Measurements from ENCODE around the gene FOXL2. TPM values are rescaled to one million over a fixed set of nuclear protein-coding genes. Genes with fewer than 3 reads are reported as not detected.

Gene FOXL2
- total RNA-seq, 1 experiment from 2014 or later, result not detected

DNA sequence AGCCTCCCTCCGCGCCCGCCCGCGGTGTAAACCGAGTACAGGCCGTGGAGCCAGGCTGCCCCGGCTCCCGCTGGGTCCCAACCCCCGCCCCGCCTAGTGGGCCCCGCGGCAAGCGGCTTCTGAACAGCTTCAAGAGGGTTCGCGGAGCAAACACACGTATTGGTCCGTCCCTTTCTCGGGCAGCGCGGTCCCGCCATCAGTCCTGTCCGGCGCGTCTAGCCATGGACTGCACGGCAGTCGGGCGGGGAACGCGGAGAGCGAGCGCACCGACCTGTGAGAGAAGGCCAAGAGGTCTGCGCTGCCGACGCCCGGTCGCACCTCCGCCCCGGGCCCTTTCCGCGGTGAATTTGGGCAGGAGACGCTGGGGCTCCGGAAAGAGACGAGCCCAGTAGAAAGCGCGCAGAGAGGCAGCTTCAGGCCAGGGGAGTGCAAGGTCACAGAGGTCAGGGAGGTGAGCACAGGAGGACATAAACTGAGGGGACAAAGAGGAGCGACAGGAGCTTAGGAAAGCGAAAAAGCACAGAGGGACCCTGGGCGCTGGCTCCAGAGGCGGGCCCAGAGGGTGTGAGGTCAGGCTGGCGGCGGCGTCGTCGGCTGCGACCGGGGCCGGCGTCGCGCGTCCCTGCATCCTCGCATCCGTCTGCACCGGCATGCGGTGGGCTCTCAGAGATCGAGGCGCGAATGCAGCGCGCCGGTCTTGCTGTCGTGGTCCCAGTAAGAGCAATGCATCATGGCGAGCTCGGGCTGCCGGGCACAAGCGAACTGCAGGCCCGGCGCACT lies 1.8 kb downstream of the FOXL2 start:
- intact Hi-C loops (cut with micrococcal nuclease; ENCODE audit: unreplicated experiment), result loop anchor here (5.0 kb wide), 2 partner anchors 167 to 397 kb away; partner anchors contain the start of gene MRPS22
- Histone ChIP-seq H3K9me3 (ENCODE audit: insufficient read depth, low read depth) (no peaks in the 10 kb centered on the region), H3K27me3 (ENCODE audit: insufficient read depth, low read depth) (0 out of 2 replicates have a peak, but pooled peaks cover 6% of the 10 kb centered on the region), H3K36me3 (ENCODE audit: low read depth) (no peaks in the 10 kb centered on the region), H3K79me2 (ENCODE audit: low read depth) (no peaks in the 10 kb centered on the region), H3K4me2 (no peak overlapping the region), H3K27ac (no peak overlapping the region), H3K4me3 (no peak overlapping the region), H3K9me2 (ENCODE audit: insufficient read depth) (no peaks in the 10 kb centered on the region), H3K4me1 (replicated peaks; ENCODE audit: insufficient read depth) (no peaks in the 10 kb centered on the region), H4K20me1 (ENCODE audit: insufficient read depth) (no peaks in the 10 kb centered on the region), H2AFZ (no peak overlapping the region), H3F3A (ENCODE audit: insufficient read depth, low read depth) (no peaks in the 10 kb centered on the region)
- BruUV-seq (replicated peaks), result no TSS peak
- ChIA-PET POLR2A (ENCODE audit: unreplicated experiment) (no interaction called here), CTCF (no interaction called here)
- TF ChIP-seq EZH2 (IDR thresholded peaks at IDR 0.05; ENCODE audit: low read depth), result no peak
- TF ChIP-seq CTCF (conservative IDR thresholded peaks at IDR 0.05), result no peak
- no peak for DNase-seq

- no peaks in the 10 kb centered on the region for H3K9me3 ChIP-seq (ENCODE audit: insufficient read depth, low read depth)
- no peak overlapping the region for H2AFZ ChIP-seq
- no peaks in the 10 kb centered on the region for H3K4me1 ChIP-seq (replicated peaks; ENCODE audit: insufficient read depth)
- H3K36me3 ChIP-seq (ENCODE audit: low read depth), result no peaks in the 10 kb centered on the region
- intact Hi-C loops (cut with micrococcal nuclease; ENCODE audit: unreplicated experiment), result loop anchor here (5.0 kb wide), 2 partner anchors 168 to 398 kb away; partner anchors contain the start of gene MRPS22
- 0 out of 2 replicates have a peak, but pooled peaks cover 6% of the 10 kb centered on the region for H3K27me3 ChIP-seq (ENCODE audit: insufficient read depth, low read depth)
- no peaks in the 10 kb centered on the region for H3F3A ChIP-seq (ENCODE audit: insufficient read depth, low read depth)
- no peak for TF ChIP-seq EZH2 (IDR thresholded peaks at IDR 0.05; ENCODE audit: low read depth)
- no peak for TF ChIP-seq CTCF (conservative IDR thresholded peaks at IDR 0.05)
- H4K20me1 ChIP-seq (ENCODE audit: insufficient read depth), result no peaks in the 10 kb centered on the region
- H3K4me3 ChIP-seq, result no peak overlapping the region
- H3K9me2 ChIP-seq (ENCODE audit: insufficient read depth), result no peaks in the 10 kb centered on the region
- DNase-seq, result no peak
- ChIA-PET CTCF (no interaction called here), POLR2A (ENCODE audit: unreplicated experiment) (no interaction called here)
- no peak overlapping the region for H3K4me2 ChIP-seq
- H3K27ac ChIP-seq, result no peak overlapping the region
- BruUV-seq (replicated peaks), result no TSS peak
- H3K79me2 ChIP-seq (ENCODE audit: low read depth), result no peaks in the 10 kb centered on the region
Measured at GRCh38 chr3:138944654-138944928, 2.3 kb downstream of the FOXL2 start.

- Histone ChIP-seq H3F3A (ENCODE audit: insufficient read depth, low read depth) (no peaks in the 10 kb centered on the region), H3K9me3 (ENCODE audit: insufficient read depth, low read depth) (no peaks in the 10 kb centered on the region), H3K79me2 (ENCODE audit: low read depth) (no peaks in the 10 kb centered on the region), H3K9me2 (ENCODE audit: insufficient read depth) (no peaks in the 10 kb centered on the region), H3K36me3 (ENCODE audit: low read depth) (no peaks in the 10 kb centered on the region), H4K20me1 (ENCODE audit: insufficient read depth) (no peaks in the 10 kb centered on the region), H3K4me2 (no peak overlapping the region), H3K4me3 (no peak overlapping the region), H3K4me1 (replicated peaks; ENCODE audit: insufficient read depth) (no peaks in the 10 kb centered on the region), H3K27ac (no peak overlapping the region), H3K27me3 (ENCODE audit: insufficient read depth, low read depth) (0 out of 2 replicates have a peak, but pooled peaks cover 6% of the 10 kb centered on the region), H2AFZ (no peak overlapping the region)
- ChIA-PET POLR2A (ENCODE audit: unreplicated experiment) (no interaction called here), CTCF (no interaction called here)
- TF ChIP-seq CTCF (conservative IDR thresholded peaks at IDR 0.05), result no peak
- no peak for TF ChIP-seq EZH2 (IDR thresholded peaks at IDR 0.05; ENCODE audit: low read depth)
- BruUV-seq (replicated peaks), result no TSS peak
- no peak for DNase-seq
- intact Hi-C loops (cut with micrococcal nuclease; ENCODE audit: unreplicated experiment), result loop anchor here (5.0 kb wide), 2 partner anchors 168 to 398 kb away; partner anchors contain the start of gene MRPS22
Measured at GRCh38 chr3:138943724-138944653, 2.9 kb downstream of the FOXL2 start.

Measured in PC-9 (cell line).